ENCODE measurements around the gene RNF150.

Gene RNF150

GRCh38 chr4:140943486-140944198 lies 189.6 kb downstream of the RNF150 start:
- no peaks in the 10 kb centered on the region for H3K36me3 ChIP-seq (ENCODE audit: control insufficient read depth, insufficient read depth, low read length)
- H3K4me1 ChIP-seq (ENCODE audit: control insufficient read depth, insufficient read depth, low read length), result peaks cover 42% of the 10 kb centered on the region
- H3K4me3 ChIP-seq (ENCODE audit: low read length), result no peak overlapping the region
- H3K27ac ChIP-seq (ENCODE audit: low read depth, low read length), result peak overlapping the region; percentile 51
- H3K9ac ChIP-seq (ENCODE audit: low read length), result no peak overlapping the region
- H3K27me3 ChIP-seq (ENCODE audit: control insufficient read depth, insufficient read depth, low read length), result no peaks in the 10 kb centered on the region

- no peak overlapping the region for H3K4me3 ChIP-seq (ENCODE audit: low read length)
- H3K27ac ChIP-seq (ENCODE audit: low read depth, low read length), result no peak overlapping the region
- H3K4me1 ChIP-seq (ENCODE audit: control insufficient read depth, insufficient read depth, low read length), result peaks cover 42% of the 10 kb centered on the region
- no peaks in the 10 kb centered on the region for H3K27me3 ChIP-seq (ENCODE audit: control insufficient read depth, insufficient read depth, low read length)
- no peak overlapping the region for H3K9ac ChIP-seq (ENCODE audit: low read length)
- no peaks in the 10 kb centered on the region for H3K36me3 ChIP-seq (ENCODE audit: control insufficient read depth, insufficient read depth, low read length)
These were observed 192.7 kb downstream of the RNF150 start for GRCh38 chr4:140940589-140940988.

DNA sequence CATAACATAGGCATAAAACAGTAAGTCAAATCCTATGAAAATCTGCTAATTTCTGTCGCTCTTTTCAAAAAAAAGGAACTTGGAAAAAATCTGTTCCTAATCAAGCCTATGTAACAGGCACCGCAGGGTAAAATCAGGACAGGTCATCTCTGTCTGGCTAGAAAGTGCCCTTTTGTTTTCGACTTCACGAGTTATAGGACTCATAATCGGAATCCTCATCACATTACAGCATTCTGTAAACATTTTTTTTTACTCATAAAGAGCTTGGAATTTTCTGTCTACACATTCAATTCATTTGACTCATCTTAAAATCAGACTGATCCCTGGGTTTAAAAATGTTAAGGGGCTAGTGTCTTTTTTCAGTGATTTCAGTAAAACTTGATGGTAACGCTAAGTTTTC lies 195.4 kb downstream of the RNF150 start:
- Histone ChIP-seq H3K27ac (ENCODE audit: low read depth, low read length) (peak overlapping the region; percentile 58), H3K4me3 (ENCODE audit: low read length) (no peak overlapping the region), H3K9ac (ENCODE audit: low read length) (no peak overlapping the region), H3K36me3 (ENCODE audit: control insufficient read depth, insufficient read depth, low read length) (no peaks in the 10 kb centered on the region), H3K27me3 (ENCODE audit: control insufficient read depth, insufficient read depth, low read length) (no peaks in the 10 kb centered on the region), H3K4me1 (ENCODE audit: control insufficient read depth, insufficient read depth, low read length) (peaks cover 33% of the 10 kb centered on the region)

DNA sequence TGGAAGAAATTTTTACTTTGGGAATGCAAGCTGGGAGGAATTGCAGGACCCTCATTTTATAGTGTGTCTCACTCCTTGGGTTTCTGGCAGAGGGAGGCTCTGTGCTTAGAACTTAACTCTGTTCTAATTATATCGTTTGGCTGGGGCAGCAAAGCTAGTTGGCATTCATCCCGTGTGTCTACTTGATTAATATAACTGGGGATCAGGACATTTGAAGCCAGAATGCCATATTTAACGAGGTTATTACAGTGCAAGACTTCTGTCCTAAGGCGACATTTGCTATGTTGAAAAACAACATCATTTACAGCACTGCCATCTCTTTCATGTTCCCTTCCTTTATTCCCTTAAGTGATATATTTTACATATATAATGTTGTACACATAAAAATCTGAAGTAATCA lies 198.0 kb downstream of the RNF150 start:
- peaks cover 51% of the 10 kb centered on the region for H3K4me1 ChIP-seq (ENCODE audit: control insufficient read depth, insufficient read depth, low read length)
- H3K9ac ChIP-seq (ENCODE audit: low read length), result no peak overlapping the region
- H3K27ac ChIP-seq (ENCODE audit: low read depth, low read length), result peak overlapping the region; percentile 48
- H3K27me3 ChIP-seq (ENCODE audit: control insufficient read depth, insufficient read depth, low read length), result no peaks in the 10 kb centered on the region
- H3K4me3 ChIP-seq (ENCODE audit: low read length), result no peak overlapping the region
- H3K36me3 ChIP-seq (ENCODE audit: control insufficient read depth, insufficient read depth, low read length), result no peaks in the 10 kb centered on the region

DNA sequence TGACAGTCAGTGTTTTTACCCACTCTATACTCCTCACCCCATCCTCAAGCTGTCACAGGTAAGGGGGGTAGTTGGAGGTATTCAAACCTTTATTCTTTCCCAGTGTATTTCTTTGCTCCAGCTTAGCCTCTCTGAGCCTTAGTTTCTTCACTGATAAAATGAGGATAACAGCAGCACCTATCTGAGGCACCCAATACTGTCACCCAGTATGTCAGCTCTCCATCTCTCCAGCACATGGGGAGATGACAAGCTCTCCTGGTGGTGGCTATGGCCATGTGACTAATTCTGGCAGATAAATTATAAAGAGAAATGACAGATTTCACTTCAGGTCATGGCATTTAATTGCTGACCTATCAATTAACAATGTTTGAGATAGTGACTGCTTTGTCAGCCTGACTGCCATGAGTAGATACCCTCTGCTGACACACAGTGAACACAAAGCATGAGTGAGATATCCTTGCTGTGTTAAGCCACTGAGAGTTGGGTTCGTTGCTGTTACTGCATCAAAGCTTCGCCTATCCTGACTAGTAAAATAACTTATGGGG lies 200.7 kb downstream of the RNF150 start:
- H3K27me3 ChIP-seq (ENCODE audit: control insufficient read depth, insufficient read depth, low read length), result no peaks in the 10 kb centered on the region
- no peak overlapping the region for H3K9ac ChIP-seq (ENCODE audit: low read length)
- no peaks in the 10 kb centered on the region for H3K36me3 ChIP-seq (ENCODE audit: control insufficient read depth, insufficient read depth, low read length)
- H3K27ac ChIP-seq (ENCODE audit: low read depth, low read length), result no peak overlapping the region
- peaks cover 34% of the 10 kb centered on the region for H3K4me1 ChIP-seq (ENCODE audit: control insufficient read depth, insufficient read depth, low read length)
- no peak overlapping the region for H3K4me3 ChIP-seq (ENCODE audit: low read length)

GRCh38 chr4:140931911-140932310 lies 201.4 kb downstream of the RNF150 start:
- no peaks in the 10 kb centered on the region for H3K36me3 ChIP-seq (ENCODE audit: control insufficient read depth, insufficient read depth, low read length)
- H3K4me3 ChIP-seq (ENCODE audit: low read length), result no peak overlapping the region
- H3K27me3 ChIP-seq (ENCODE audit: control insufficient read depth, insufficient read depth, low read length), result no peaks in the 10 kb centered on the region
- H3K27ac ChIP-seq (ENCODE audit: low read depth, low read length), result no peak overlapping the region
- no peak overlapping the region for H3K9ac ChIP-seq (ENCODE audit: low read length)
- H3K4me1 ChIP-seq (ENCODE audit: control insufficient read depth, insufficient read depth, low read length), result peaks cover 35% of the 10 kb centered on the region

DNA sequence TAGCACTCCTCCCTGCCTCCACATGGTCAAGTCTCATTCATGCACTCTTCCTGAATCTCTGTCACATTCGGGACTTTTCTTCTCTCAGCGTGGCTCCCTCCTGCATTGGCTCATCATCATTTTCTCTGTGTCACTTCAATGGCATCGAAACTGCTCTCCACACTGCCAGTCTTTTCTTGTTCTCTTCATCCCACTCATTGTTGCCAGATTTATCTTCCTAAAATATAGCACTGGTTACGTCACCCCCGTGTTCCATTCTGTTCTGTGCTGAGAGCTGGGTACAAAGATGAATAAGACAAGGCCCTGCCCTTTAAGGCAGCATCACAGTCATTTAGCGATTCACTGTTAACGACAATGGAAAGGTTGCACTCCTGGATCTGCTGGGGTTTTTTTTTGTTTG lies 202.7 kb downstream of the RNF150 start:
- H3K27me3 ChIP-seq (ENCODE audit: control insufficient read depth, insufficient read depth, low read length), result no peaks in the 10 kb centered on the region
- H3K36me3 ChIP-seq (ENCODE audit: control insufficient read depth, insufficient read depth, low read length), result no peaks in the 10 kb centered on the region
- peaks cover 35% of the 10 kb centered on the region for H3K4me1 ChIP-seq (ENCODE audit: control insufficient read depth, insufficient read depth, low read length)

GRCh38 chr4:140930011-140930410 lies 203.3 kb downstream of the RNF150 start:
- H3K4me3 ChIP-seq (ENCODE audit: low read length), result no peak overlapping the region
- no peak overlapping the region for H3K27ac ChIP-seq (ENCODE audit: low read depth, low read length)
- no peaks in the 10 kb centered on the region for H3K36me3 ChIP-seq (ENCODE audit: control insufficient read depth, insufficient read depth, low read length)
- H3K27me3 ChIP-seq (ENCODE audit: control insufficient read depth, insufficient read depth, low read length), result no peaks in the 10 kb centered on the region
- peaks cover 30% of the 10 kb centered on the region for H3K4me1 ChIP-seq (ENCODE audit: control insufficient read depth, insufficient read depth, low read length)
- no peak overlapping the region for H3K9ac ChIP-seq (ENCODE audit: low read length)

More for the DNA sequence above, 202.7 kb downstream of the RNF150 start:
- Histone ChIP-seq H3K9ac (ENCODE audit: low read length) (no peak overlapping the region), H3K27ac (ENCODE audit: low read depth, low read length) (no peak overlapping the region), H3K4me3 (ENCODE audit: low read length) (no peak overlapping the region)

GRCh38 chr4:140928880-140929279 lies 204.4 kb downstream of the RNF150 start:
- Histone ChIP-seq H3K36me3 (ENCODE audit: control insufficient read depth, insufficient read depth, low read length) (no peaks in the 10 kb centered on the region), H3K27ac (ENCODE audit: low read depth, low read length) (no peak overlapping the region), H3K27me3 (ENCODE audit: control insufficient read depth, insufficient read depth, low read length) (no peaks in the 10 kb centered on the region), H3K4me1 (ENCODE audit: control insufficient read depth, insufficient read depth, low read length) (peaks cover 25% of the 10 kb centered on the region), H3K9ac (ENCODE audit: low read length) (no peak overlapping the region), H3K4me3 (ENCODE audit: low read length) (no peak overlapping the region)

GRCh38 chr4:140926672-140927071 lies 206.6 kb downstream of the RNF150 start:
- H3K27me3 ChIP-seq (ENCODE audit: control insufficient read depth, insufficient read depth, low read length), result no peaks in the 10 kb centered on the region
- H3K4me1 ChIP-seq (ENCODE audit: control insufficient read depth, insufficient read depth, low read length), result peaks cover 16% of the 10 kb centered on the region
- no peaks in the 10 kb centered on the region for H3K36me3 ChIP-seq (ENCODE audit: control insufficient read depth, insufficient read depth, low read length)
- H3K9ac ChIP-seq (ENCODE audit: low read length), result no peak overlapping the region
- H3K27ac ChIP-seq (ENCODE audit: low read depth, low read length), result no peak overlapping the region
- no peak overlapping the region for H3K4me3 ChIP-seq (ENCODE audit: low read length)

DNA sequence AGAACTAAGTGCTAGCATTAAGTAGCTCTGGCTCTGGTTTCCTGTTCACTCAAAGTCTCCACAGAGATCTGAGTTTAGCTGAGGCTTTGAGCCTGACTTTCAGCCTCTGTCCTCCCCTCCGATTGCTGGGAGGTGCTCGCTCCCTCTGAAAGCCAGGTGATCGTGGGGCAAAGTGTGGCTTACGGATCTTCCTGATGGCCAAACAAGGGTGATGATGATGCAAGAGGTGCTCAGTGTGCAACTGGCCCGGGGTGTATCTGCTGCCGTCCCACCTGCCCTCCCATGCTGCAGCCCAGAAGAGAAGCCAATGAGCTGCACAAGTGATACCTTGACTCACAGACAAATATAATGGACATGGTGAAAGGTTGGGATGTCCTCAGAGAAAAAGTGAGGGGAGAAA lies 207.9 kb downstream of the RNF150 start:
- no peaks in the 10 kb centered on the region for H3K27me3 ChIP-seq (ENCODE audit: control insufficient read depth, insufficient read depth, low read length)
- no peaks in the 10 kb centered on the region for H3K36me3 ChIP-seq (ENCODE audit: control insufficient read depth, insufficient read depth, low read length)
- H3K9ac ChIP-seq (ENCODE audit: low read length), result no peak overlapping the region
- H3K4me3 ChIP-seq (ENCODE audit: low read length), result no peak overlapping the region
- no peak overlapping the region for H3K27ac ChIP-seq (ENCODE audit: low read depth, low read length)
- H3K4me1 ChIP-seq (ENCODE audit: control insufficient read depth, insufficient read depth, low read length), result peaks cover 8% of the 10 kb centered on the region

GRCh38 chr4:140924761-140925392 lies 208.4 kb downstream of the RNF150 start:
- Histone ChIP-seq H3K27ac (ENCODE audit: low read depth, low read length) (no peak overlapping the region), H3K36me3 (ENCODE audit: control insufficient read depth, insufficient read depth, low read length) (no peaks in the 10 kb centered on the region), H3K4me3 (ENCODE audit: low read length) (no peak overlapping the region), H3K4me1 (ENCODE audit: control insufficient read depth, insufficient read depth, low read length) (peaks cover 7% of the 10 kb centered on the region), H3K27me3 (ENCODE audit: control insufficient read depth, insufficient read depth, low read length) (no peaks in the 10 kb centered on the region), H3K9ac (ENCODE audit: low read length) (no peak overlapping the region)

All from rectal smooth muscle tissue (tissue), 1 donor.